ENCODE measurements around the gene NRSN1. TPM values are rescaled to one million over a fixed set of nuclear protein-coding genes. Genes with fewer than 3 reads are reported as not detected.

Gene NRSN1
- total and polyA plus RNA-seq, 2 experiments from 2014 or later: 0.68 to 1.5 TPM

DNA sequence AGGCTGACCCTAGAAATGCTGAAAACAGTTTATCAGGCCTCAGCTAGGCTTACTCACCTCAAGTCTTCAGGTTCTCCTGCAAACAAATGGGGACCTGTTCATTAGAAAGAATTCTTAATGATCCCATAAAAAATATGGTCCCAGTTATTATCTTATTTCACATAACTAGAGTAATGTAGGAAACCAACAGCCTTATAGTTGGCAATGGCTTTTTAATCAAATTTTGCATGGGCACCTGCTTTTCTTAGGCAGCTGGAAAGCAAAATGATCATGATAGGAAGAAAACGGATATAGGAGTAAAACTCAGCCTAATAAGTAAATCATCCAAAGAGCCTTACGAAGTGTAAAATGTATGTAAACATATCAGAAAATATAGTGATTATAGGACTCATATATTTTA, 1.3 kb downstream of the NRSN1 start:
- Mint-ChIP-seq H3K36me3 (ENCODE audit: low read depth) (no peaks in the 10 kb centered on the region), H3K4me3 (no peak overlapping the region), H3K27ac (no peak overlapping the region), H3K9me3 (no peaks in the 10 kb centered on the region), H3K4me1 (peaks cover 10% of the 10 kb centered on the region; the same call in 2 of the 3 replicates), H3K27me3 (ENCODE audit: insufficient read depth, low read depth, poor library complexity) (peaks cover 3% of the 10 kb centered on the region)
- Histone ChIP-seq H3K79me2 (replicated peaks; ENCODE audit: insufficient read depth) (no peaks in the 10 kb centered on the region), H3K4me2 (no peak overlapping the region), H3K4me1 (ENCODE audit: insufficient read depth) (peaks cover 4% of the 10 kb centered on the region; the same call in 1 of the 2 replicates), H3F3A (replicated peaks; ENCODE audit: low read depth) (no peaks in the 10 kb centered on the region), H2AFZ (no peak overlapping the region), H3K4me3 (no peak overlapping the region), H3K9me2 (ENCODE audit: insufficient read depth) (no peaks in the 10 kb centered on the region), H3K36me3 (ENCODE audit: insufficient read depth) (no peaks in the 10 kb centered on the region), H3K27ac (ENCODE audit: low read depth) (no peak overlapping the region), H3K27me3 (ENCODE audit: insufficient read depth) (no peaks in the 10 kb centered on the region), H4K20me1 (replicated peaks; ENCODE audit: insufficient read depth) (no peaks in the 10 kb centered on the region)
- ATAC-seq (no peak), DNase-seq (ENCODE audit: low spot score) (no peak)
- TF ChIP-seq ZNF331 (CRISPR knock-in tag; IDR thresholded peaks at IDR 0.05; ENCODE audit: low read depth) (no peak), JUNB (IDR thresholded peaks at IDR 0.05; ENCODE audit: unreplicated experiment) (no peak), STAT1 (IDR thresholded peaks at IDR 0.05; ENCODE audit: unreplicated experiment) (no peak), CREB1 (CRISPR knock-in tag; IDR thresholded peaks at IDR 0.05; ENCODE audit: low read depth) (no peak), EZH2 (IDR thresholded peaks at IDR 0.05; ENCODE audit: low read depth, unreplicated experiment) (no peak), ZNF114 (CRISPR knock-in tag; IDR thresholded peaks at IDR 0.05) (no peak), EZH2phosphoT487 (IDR thresholded peaks at IDR 0.05; ENCODE audit: unreplicated experiment) (no peak), POLR2AphosphoS5 (IDR thresholded peaks at IDR 0.05; ENCODE audit: low read depth) (no peak), NANOG (IDR thresholded peaks at IDR 0.05; ENCODE audit: borderline replicate concordance) (no peak)
- TF ChIP-seq, protein P1, sequence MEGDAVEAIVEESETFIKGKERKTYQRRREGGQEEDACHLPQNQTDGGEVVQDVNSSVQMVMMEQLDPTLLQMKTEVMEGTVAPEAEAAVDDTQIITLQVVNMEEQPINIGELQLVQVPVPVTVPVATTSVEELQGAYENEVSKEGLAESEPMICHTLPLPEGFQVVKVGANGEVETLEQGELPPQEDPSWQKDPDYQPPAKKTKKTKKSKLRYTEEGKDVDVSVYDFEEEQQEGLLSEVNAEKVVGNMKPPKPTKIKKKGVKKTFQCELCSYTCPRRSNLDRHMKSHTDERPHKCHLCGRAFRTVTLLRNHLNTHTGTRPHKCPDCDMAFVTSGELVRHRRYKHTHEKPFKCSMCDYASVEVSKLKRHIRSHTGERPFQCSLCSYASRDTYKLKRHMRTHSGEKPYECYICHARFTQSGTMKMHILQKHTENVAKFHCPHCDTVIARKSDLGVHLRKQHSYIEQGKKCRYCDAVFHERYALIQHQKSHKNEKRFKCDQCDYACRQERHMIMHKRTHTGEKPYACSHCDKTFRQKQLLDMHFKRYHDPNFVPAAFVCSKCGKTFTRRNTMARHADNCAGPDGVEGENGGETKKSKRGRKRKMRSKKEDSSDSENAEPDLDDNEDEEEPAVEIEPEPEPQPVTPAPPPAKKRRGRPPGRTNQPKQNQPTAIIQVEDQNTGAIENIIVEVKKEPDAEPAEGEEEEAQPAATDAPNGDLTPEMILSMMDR (conservative IDR thresholded peaks at IDR 0.05; ENCODE audit: low read depth in 2 of 2): no peak
- TF ChIP-seq, protein P2, sequence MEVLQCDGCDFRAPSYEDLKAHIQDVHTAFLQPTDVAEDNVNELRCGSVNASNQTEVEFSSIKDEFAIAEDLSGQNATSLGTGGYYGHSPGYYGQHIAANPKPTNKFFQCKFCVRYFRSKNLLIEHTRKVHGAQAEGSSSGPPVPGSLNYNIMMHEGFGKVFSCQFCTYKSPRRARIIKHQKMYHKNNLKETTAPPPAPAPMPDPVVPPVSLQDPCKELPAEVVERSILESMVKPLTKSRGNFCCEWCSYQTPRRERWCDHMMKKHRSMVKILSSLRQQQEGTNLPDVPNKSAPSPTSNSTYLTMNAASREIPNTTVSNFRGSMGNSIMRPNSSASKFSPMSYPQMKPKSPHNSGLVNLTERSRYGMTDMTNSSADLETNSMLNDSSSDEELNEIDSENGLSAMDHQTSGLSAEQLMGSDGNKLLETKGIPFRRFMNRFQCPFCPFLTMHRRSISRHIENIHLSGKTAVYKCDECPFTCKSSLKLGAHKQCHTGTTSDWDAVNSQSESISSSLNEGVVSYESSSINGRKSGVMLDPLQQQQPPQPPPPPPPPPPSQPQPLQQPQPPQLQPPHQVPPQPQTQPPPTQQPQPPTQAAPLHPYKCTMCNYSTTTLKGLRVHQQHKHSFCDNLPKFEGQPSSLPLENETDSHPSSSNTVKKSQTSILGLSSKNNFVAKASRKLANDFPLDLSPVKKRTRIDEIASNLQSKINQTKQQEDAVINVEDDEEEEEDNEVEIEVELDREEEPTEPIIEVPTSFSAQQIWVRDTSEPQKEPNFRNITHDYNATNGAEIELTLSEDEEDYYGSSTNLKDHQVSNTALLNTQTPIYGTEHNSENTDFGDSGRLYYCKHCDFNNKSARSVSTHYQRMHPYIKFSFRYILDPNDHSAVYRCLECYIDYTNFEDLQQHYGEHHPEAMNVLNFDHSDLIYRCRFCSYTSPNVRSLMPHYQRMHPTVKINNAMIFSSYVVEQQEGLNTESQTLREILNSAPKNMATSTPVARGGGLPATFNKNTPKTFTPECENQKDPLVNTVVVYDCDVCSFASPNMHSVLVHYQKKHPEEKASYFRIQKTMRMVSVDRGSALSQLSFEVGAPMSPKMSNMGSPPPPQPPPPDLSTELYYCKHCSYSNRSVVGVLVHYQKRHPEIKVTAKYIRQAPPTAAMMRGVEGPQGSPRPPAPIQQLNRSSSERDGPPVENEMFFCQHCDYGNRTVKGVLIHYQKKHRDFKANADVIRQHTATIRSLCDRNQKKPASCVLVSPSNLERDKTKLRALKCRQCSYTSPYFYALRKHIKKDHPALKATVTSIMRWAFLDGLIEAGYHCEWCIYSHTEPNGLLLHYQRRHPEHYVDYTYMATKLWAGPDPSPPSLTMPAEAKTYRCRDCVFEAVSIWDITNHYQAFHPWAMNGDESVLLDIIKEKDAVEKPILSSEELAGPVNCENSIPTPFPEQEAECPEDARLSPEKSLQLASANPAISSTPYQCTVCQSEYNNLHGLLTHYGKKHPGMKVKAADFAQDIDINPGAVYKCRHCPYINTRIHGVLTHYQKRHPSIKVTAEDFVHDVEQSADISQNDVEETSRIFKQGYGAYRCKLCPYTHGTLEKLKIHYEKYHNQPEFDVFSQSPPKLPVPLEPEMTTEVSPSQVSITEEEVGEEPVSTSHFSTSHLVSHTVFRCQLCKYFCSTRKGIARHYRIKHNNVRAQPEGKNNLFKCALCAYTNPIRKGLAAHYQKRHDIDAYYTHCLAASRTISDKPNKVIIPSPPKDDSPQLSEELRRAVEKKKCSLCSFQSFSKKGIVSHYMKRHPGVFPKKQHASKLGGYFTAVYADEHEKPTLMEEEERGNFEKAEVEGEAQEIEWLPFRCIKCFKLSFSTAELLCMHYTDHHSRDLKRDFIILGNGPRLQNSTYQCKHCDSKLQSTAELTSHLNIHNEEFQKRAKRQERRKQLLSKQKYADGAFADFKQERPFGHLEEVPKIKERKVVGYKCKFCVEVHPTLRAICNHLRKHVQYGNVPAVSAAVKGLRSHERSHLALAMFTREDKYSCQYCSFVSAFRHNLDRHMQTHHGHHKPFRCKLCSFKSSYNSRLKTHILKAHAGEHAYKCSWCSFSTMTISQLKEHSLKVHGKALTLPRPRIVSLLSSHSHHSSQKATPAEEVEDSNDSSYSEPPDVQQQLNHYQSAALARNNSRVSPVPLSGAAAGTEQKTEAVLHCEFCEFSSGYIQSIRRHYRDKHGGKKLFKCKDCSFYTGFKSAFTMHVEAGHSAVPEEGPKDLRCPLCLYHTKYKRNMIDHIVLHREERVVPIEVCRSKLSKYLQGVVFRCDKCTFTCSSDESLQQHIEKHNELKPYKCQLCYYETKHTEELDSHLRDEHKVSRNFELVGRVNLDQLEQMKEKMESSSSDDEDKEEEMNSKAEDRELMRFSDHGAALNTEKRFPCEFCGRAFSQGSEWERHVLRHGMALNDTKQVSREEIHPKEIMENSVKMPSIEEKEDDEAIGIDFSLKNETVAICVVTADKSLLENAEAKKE (CRISPR knock-in tag; IDR thresholded peaks at IDR 0.05): no peak
- TF ChIP-seq, protein P3, sequence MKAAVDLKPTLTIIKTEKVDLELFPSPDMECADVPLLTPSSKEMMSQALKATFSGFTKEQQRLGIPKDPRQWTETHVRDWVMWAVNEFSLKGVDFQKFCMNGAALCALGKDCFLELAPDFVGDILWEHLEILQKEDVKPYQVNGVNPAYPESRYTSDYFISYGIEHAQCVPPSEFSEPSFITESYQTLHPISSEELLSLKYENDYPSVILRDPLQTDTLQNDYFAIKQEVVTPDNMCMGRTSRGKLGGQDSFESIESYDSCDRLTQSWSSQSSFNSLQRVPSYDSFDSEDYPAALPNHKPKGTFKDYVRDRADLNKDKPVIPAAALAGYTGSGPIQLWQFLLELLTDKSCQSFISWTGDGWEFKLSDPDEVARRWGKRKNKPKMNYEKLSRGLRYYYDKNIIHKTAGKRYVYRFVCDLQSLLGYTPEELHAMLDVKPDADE (IDR thresholded peaks at IDR 0.05): no peak
- TF ChIP-seq, protein P4, sequence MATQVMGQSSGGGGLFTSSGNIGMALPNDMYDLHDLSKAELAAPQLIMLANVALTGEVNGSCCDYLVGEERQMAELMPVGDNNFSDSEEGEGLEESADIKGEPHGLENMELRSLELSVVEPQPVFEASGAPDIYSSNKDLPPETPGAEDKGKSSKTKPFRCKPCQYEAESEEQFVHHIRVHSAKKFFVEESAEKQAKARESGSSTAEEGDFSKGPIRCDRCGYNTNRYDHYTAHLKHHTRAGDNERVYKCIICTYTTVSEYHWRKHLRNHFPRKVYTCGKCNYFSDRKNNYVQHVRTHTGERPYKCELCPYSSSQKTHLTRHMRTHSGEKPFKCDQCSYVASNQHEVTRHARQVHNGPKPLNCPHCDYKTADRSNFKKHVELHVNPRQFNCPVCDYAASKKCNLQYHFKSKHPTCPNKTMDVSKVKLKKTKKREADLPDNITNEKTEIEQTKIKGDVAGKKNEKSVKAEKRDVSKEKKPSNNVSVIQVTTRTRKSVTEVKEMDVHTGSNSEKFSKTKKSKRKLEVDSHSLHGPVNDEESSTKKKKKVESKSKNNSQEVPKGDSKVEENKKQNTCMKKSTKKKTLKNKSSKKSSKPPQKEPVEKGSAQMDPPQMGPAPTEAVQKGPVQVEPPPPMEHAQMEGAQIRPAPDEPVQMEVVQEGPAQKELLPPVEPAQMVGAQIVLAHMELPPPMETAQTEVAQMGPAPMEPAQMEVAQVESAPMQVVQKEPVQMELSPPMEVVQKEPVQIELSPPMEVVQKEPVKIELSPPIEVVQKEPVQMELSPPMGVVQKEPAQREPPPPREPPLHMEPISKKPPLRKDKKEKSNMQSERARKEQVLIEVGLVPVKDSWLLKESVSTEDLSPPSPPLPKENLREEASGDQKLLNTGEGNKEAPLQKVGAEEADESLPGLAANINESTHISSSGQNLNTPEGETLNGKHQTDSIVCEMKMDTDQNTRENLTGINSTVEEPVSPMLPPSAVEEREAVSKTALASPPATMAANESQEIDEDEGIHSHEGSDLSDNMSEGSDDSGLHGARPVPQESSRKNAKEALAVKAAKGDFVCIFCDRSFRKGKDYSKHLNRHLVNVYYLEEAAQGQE (IDR thresholded peaks at IDR 0.05; ENCODE audit: unreplicated experiment): no peak
